Stimulated activated CD8-positive, alpha-beta memory T cell treated with anti-CD3 and anti-CD28 coated beads, Interleukin-15, amount 100 ng/mL, for 24 hours (primary cell): ENCODE results near the gene GLT8D2.

ENCODE experiments used
- DNase-seq: peaks from one replicate; pipeline ENCODE4 v3.0.0-alpha.2; 2020; ENCODE audit warnings: low read depth

The GLT8D2 gene

DNA sequence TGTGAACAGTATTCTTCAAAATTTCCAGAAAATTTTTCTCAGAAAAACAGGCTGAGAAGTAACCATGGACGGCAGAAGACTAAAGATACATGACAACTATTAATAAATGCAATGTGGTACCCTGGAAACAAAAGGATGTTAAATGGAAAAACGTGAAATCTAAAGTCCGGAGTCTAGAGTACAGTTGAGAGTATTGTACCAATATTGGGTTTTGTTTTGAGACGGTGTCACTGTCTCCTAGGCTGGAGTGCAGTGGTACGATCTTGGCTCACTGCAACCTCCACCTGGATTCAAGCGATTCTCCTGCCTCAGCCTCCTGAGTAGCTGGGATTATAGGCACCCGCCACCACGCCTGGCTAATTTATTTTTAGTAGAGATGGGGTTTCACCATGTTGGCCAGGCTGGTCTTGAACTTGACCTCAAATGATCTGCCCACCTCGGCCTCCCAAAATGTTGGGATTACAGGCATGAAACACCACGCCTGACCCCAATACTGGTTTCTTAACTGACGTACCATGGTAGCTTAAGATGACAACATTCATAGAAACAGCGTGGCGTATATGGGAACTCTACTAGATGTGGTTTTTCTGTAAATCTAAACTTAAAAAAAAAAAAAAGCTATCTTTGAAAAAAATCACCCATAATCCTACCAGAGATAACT lies 101.1 kb downstream of the GLT8D2 start:
- DNase-seq = no peak

DNA sequence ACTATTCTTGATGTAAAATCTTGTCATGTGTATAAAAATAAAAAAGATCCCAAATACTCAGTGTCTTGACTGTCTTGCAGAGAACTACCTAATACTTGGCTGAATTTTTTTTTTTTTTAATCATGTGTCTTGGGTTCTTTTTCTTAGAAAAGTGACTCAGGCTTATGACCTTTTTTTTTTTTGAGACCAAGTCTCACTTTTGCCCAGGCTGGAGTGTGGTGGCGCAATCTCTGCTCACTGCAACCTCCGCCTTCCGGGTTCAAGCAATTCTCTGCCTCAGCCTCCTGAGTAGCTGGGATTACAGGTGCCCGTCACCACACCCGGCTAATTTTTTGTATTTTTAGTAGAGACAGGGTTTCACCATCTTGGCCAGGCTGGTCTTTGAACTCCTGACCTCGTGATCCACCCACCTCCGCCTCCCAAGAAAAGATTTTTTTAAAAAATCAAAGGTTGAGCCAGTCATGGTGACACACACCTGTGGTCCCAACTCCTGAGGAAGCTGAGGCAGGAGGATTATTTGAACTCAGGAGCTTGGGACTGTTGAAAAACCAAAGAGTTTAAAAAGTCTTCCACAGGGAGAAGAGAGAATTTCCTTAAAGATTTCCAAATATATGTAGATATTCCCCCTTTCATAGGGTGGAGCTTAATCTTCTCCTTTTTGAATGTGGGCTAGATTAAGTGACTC lies 102.0 kb downstream of the GLT8D2 start:
- DNase-seq = no peak

- DNase-seq = no peak
Measured at GRCh38 chr12:103944964-103945363, 105.0 kb downstream of the GLT8D2 start.
